Esophagus squamous epithelium (tissue), 5 donors: ENCODE results near the gene SACM1L. TPM values are rescaled to one million over a fixed set of nuclear protein-coding genes. Genes with fewer than 3 reads are reported as not detected.
"Not testable (repeated sequence)": the region's sequence is repeated elsewhere in the genome, so short reads cannot be mapped to it uniquely, and the experiment has no call there.

Source experiments
- DNase-seq: peaks from one replicate; lab custom pipeline; 2025; lab: John Stamatoyannopoulos, UW
- H3K27ac ChIP-seq, 4 donors: fragments of 200-600 bp; sonication (generic); one replicate each; pipeline ENCODE4 v1.5.1; 2016 to 2019; ENCODE audit warnings: mild to moderate bottlenecking in 1 of 4
- H3K27me3 ChIP-seq, 4 donors: fragments of 200-600 bp; sonication (generic); 1 replicate in 3 of 4; 2 replicates in 1 of 4; pipeline versions ENCODE4 v1.5.1 to v1.6.0; 2017 to 2021; ENCODE audit warnings: antibody characterized with exemption in 1 of 4
- H3K36me3 ChIP-seq, 3 donors: fragments of 200-600 bp; sonication (generic); one replicate each; pipeline ENCODE4 v1.5.1; 2016 to 2019
- H3K4me1 ChIP-seq, 3 donors: fragments of 200-600 bp; sonication (generic); one replicate each; pipeline ENCODE4 v1.5.1; 2017 to 2019
- H3K4me3 ChIP-seq, 4 donors: fragments of 200-600 bp; sonication (generic); 1 replicate in 3 of 4; 2 replicates in 1 of 4; pipeline ENCODE4 v1.5.1; 2016 to 2019; ENCODE audit warnings: mild to moderate bottlenecking in 2 of 4, moderate library complexity in 1 of 4
- H3K9me3 ChIP-seq, 3 donors: fragments of 200-600 bp; sonication (generic); one replicate each; pipeline ENCODE4 v1.5.1; 2016 to 2019
- CTCF ChIP-seq, 6 experiments: fragments of 450-650 bp in 4 of 6; fragments of 200-600 bp in 2 of 6; sonication (generic) in 2 of 6; IDR thresholded peaks; one replicate each; pipeline ENCODE4 v1.5.1; 2016 to 2019; ENCODE audit warnings: antibody characterized with exemption in 6 of 6, mild to moderate bottlenecking in 4 of 6, moderate library complexity in 4 of 6
- POLR2A ChIP-seq, 4 donors: fragments of 450-650 bp; IDR thresholded peaks; one replicate each; pipeline ENCODE4 v1.6.1; 2017; ENCODE audit warnings: antibody characterized with exemption in 4 of 4, mild to moderate bottlenecking in 4 of 4, moderate library complexity in 3 of 4
- WGBS, 2 donors: methylation state at CpG; one replicate each; pipeline ENCODE4 v1.1.5; 2018; 5-methylcytosine and 5-hydroxymethylcytosine counted together
- intact Hi-C: fragments of 100-400 bp; cut with DNase I; formaldehyde crosslinking; loops from one replicate; pipeline ENCODE4 v1.15.0; 2022
- total RNA-seq, 4 donors: library from RNA; depleted of rRNA; stranded (reverse); fragments of >200 nt; gene quantifications; one replicate each; pipeline ENCODE4 v1.1.0, GENCODE V29; 2016
- donor health status: DM: yes; HTN: yes; CAD: no.

Gene SACM1L
- total RNA-seq, 4 donors from 2014 or later = 22.7 to 42.2 (median 27.2) TPM

- Histone ChIP-seq H3K27me3 (no peaks in the 10 kb centered on the region), H3K4me3 (no peak overlapping the region), H3K36me3 (peaks cover 0 to 61% (median 11%) of the 10 kb centered on the region in 3 donors), H3K4me1 (peaks cover 0 to 5% (median 3%) of the 10 kb centered on the region in 3 donors), H3K27ac (no peak overlapping the region), H3K9me3 (no peaks in the 10 kb centered on the region)
- intact Hi-C loops = no loop called here
- 82% methylated on average over 2 of the region's 18 CpGs; no CpG with 5 or more reads in 1 of the 2 donors for WGBS, 2 donors
- DNase-seq = no peak
- TF ChIP-seq POLR2A (IDR thresholded peaks at IDR 0.05) (no peak), CTCF (IDR thresholded peaks at IDR 0.05) (no peak)
Observed at GRCh38 chr3:45746777-45747622, 57.8 kb downstream of the SACM1L start.

DNA sequence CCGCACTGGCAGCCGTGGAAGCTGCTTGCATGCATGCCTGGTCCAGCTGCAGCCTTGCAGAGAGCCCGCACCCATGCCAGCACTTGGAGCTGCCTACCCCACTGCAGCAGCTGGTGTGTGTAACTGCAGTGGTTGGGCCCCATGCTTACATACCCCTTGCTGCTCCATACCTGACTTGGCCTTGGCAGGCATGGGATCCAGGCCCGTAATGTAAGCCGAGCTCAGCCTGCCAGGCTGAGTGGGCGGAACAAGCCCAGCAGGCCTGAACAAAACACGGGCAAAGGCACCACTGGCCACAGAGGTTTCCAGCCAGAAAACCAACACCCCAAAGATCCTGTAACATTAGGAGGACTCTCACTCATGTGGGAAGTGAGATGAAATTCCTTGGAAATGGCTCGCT lies 58.9 kb downstream of the SACM1L start:
- H3K9me3 ChIP-seq = no peaks in the 10 kb centered on the region
- H3K36me3 ChIP-seq = peaks cover 0 to 51% (median 11%) of the 10 kb centered on the region in 3 donors
- WGBS, 2 donors = 44 to 58% methylated on average over 1 to 4 of the region's 8 CpGs

GRCh38 chr3:45749036-45749600 lies 59.9 kb downstream of the SACM1L start:
- intact Hi-C loops, DNase-seq, H3K4me1 ChIP-seq, H3K9me3 ChIP-seq, H3K4me3 ChIP-seq, H3K27ac ChIP-seq, H3K27me3 ChIP-seq: not testable (repeated sequence)
- peaks cover 0 to 40% (median 11%) of the 10 kb centered on the region in 3 donors for H3K36me3 ChIP-seq
- WGBS, 2 donors = 81 to 88% methylated on average over 4 of the region's 4 CpGs

More for the DNA sequence above, 58.9 kb downstream of the SACM1L start:
- H3K4me3 ChIP-seq = no peak overlapping the region
- intact Hi-C loops = no loop called here
- H3K27ac ChIP-seq = no peak overlapping the region
- peaks cover 0 to 5% (median 3%) of the 10 kb centered on the region in 3 donors for H3K4me1 ChIP-seq
- TF ChIP-seq POLR2A (IDR thresholded peaks at IDR 0.05) (no peak), CTCF (IDR thresholded peaks at IDR 0.05) (no peak)
- H3K27me3 ChIP-seq = no peaks in the 10 kb centered on the region
- DNase-seq = no peak

- Histone ChIP-seq H3K36me3 (peaks cover 0 to 33% (median 11%) of the 10 kb centered on the region in 3 donors), H3K4me1 (peaks cover 0 to 5% (median 3%) of the 10 kb centered on the region in 3 donors), H3K4me3 (no peak overlapping the region), H3K27ac (no peak overlapping the region), H3K9me3 (no peaks in the 10 kb centered on the region), H3K27me3 (no peaks in the 10 kb centered on the region)
- 73 to 81% methylated on average over 3 to 4 of the region's 4 CpGs for WGBS, 2 donors
- DNase-seq = no peak
- intact Hi-C loops = no loop called here
- no peak for TF ChIP-seq POLR2A (IDR thresholded peaks at IDR 0.05)
- TF ChIP-seq CTCF (IDR thresholded peaks at IDR 0.05) = no peak
Observed at GRCh38 chr3:45749880-45750279, 60.7 kb downstream of the SACM1L start.

GRCh38 chr3:45751537-45752242 lies 62.5 kb downstream of the SACM1L start:
- H3K27me3 ChIP-seq = no peaks in the 10 kb centered on the region
- TF ChIP-seq CTCF (IDR thresholded peaks at IDR 0.05) (no peak), POLR2A (IDR thresholded peaks at IDR 0.05) (no peak)
- intact Hi-C loops = no loop called here
- no peak for DNase-seq
- H3K27ac ChIP-seq = no peak overlapping the region
- H3K4me1 ChIP-seq = peaks cover 0 to 5% (median 3%) of the 10 kb centered on the region in 3 donors
- H3K36me3 ChIP-seq = peaks cover 0 to 15% (median 6%) of the 10 kb centered on the region in 3 donors
- no peaks in the 10 kb centered on the region for H3K9me3 ChIP-seq
- H3K4me3 ChIP-seq = no peak overlapping the region
- 87 to 92% methylated on average over 6 of the region's 7 CpGs for WGBS, 2 donors
